HL-60/S4 (cell line): ENCODE results near the gene CCL28.

Experiments
- in situ Hi-C: fragments of 300-500 bp; cut with MboI; formaldehyde crosslinking; loops from 2 replicates; pipeline ENCODE4 v1.14.3; 2022; ENCODE audit warnings: low sequenced_read_pairs

Gene CCL28

DNA sequence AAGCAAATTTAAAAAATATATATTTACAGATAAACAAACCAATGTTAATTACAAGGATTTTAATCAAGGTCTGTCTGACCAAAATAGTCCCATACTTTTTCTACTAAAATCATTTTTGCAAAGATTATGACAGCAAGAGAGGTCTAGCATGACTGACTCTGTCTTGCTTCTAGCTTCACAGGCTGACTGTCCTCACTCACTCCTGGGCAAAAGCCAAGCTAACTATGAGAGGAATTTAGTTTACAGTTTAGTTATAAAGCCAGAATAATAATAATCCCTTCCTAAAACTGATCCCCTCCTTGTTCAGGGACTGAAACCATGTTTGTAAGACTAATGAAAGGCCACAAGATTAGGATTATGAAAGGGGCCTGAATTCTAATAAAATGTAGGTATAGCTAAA lies 53.5 kb downstream of the CCL28 start:
- in situ Hi-C loops = no loop called here

GRCh38 chr5:43358301-43358700 lies 53.9 kb downstream of the CCL28 start:
- in situ Hi-C loops = no loop called here

- in situ Hi-C loops = no loop called here
These were observed 54.3 kb downstream of the CCL28 start for GRCh38 chr5:43357878-43358281.

- in situ Hi-C loops = no loop called here
These were observed 55.1 kb downstream of the CCL28 start for GRCh38 chr5:43357067-43357466.

DNA sequence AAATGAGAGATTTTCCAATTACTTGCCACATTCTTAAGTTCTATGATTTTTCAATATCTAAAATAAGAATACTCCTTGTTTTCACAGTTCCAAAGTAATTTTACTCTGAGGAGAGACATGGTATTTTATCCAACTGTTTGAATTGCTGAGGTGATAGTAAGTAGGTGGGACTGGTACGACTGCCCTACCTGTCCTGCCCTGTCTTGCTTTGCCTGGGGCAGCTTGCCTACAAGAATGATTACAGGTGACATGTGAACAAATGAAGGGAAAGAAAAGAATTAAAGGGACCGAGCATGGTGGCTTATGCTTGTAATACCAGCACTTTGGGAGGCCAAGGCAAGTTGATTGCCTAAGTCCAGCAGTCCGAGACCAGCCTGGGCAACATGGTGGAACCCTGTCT lies 57.4 kb downstream of the CCL28 start:
- in situ Hi-C loops = no loop called here

DNA sequence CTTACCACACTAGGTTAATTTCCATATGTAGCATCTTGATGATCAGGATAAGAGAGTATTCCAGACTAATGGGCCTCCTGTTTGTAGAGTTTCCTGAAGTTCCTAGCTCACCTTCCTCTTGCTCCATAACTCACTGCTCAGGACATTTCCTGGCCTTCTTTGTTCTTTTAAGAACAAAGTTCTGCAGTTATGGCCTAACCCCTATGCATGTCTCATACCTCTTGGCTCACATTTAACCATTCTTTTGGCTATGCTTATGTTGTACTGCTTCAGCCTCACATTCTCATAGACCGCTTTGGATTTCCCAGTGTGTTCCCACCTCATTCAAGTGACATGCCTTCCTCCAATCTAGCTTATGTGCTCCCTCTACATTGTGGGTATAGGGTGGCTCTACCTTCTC lies 58.5 kb downstream of the CCL28 start:
- in situ Hi-C loops = no loop called here

GRCh38 chr5:43352915-43353314 lies 59.3 kb downstream of the CCL28 start:
- in situ Hi-C loops = no loop called here

DNA sequence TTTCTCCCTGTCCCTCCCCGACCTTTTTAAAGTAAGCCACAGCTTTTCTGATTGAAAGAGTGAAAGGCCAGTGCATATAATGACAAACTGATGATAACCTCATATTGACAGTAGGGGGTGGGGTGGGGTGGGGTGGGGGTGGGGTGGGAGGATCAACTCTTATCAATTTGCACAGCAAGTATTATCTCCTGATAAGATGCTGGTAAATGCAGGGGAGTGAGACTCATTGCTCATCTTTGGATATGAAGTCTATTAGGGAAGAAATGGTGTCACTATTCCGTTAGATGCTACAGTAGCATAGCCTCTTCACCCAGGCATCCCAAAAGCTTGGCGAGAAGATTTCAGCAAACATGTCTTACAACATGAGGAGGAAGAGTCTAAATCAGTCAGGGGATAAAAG lies 60.1 kb downstream of the CCL28 start:
- in situ Hi-C loops = no loop called here

DNA sequence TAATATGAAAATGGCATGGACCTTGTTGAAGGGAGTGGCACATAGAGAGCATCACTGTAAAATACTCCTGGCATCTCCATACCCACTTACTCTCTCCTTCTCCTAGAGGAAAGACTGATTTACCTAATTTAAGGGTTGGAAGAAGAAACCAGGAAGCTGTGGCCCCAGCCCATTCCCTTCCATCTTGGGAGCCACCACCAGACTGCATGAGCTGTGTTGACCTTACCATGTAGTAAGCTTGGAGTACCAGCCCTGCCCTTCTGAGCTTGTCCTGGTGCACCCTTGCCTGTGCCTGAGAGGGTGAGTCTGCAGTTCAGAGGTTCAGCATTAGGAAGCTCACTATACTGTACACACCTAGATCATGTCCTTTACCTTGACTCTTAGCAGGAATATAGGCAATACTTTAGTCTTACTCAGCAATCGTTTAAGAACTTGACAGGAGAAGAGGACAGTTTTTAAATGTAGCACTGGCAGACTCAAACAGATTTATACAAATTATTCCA lies 63.3 kb downstream of the CCL28 start:
- in situ Hi-C loops = no loop called here

DNA sequence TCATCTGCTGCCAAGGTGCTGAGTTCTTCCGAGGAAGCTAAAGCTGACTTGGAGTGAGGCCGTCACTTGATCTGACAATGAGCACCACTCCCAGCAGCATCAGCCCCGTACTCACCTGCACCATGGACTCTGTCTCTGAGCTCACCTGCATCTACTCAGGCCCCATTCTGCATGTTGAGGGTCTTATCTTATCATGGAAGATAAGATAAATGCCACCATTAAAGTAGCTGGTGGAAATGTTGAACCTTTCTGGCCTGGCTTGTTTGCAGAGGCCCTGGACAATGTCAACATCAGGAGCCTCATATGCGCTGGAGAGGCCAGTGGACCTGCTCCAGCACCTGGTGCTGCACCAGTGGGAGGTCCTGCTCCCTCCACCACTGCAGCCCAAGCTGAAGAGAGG lies 64.0 kb downstream of the CCL28 start:
- in situ Hi-C loops = no loop called here

DNA sequence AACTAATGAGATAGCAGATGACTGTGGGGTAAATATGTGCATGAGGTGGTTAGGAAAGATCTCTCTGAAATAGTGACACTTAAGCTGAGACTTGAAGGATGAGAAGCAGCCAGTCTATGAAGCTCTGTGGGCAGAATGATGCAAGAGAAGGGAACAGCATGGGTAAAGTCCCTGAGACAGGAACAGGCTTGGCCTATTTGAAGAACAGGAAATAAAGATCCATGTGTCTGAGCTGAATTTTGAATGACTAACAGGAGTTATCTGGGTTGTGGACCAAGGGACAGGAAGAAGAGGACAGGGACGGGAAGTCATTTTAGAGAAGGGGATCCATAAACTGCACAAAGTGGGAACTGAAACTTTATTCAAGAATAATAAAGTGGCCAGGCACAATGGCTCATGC lies 73.3 kb downstream of the CCL28 start:
- in situ Hi-C loops = no loop called here

- in situ Hi-C loops = no loop called here
These were observed 76.0 kb downstream of the CCL28 start for GRCh38 chr5:43336159-43336558.

- in situ Hi-C loops = no loop called here
These were observed 76.5 kb downstream of the CCL28 start for GRCh38 chr5:43335681-43336080.

DNA sequence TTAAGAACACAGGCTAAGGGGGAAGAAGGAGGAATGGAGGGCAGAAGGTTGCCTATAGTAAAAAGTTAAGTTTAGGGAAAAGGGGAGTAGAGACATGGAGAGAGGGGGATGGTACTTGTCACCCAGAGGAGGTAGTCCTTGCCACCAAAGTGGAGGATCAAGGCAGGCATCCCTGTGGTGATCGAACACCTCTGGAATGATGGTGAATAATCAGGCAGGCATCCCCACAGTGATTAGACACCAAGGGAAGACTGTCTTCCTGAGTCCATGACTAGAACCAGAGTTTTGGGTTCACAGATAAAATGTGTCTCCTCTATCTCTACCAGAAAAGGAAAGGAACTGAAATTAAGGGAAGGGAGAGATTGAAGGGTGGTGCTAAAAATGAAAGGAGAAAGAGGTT lies 79.8 kb downstream of the CCL28 start:
- in situ Hi-C loops = no loop called here
